ENCODE results near the gene AKT3.

GRCh38 chr1:243487649-243488227, 362.3 kb downstream of the AKT3 start:
- TF ChIP-seq CTCF (IDR thresholded peaks at IDR 0.05) (no peak), POLR2A (IDR thresholded peaks at IDR 0.05) (no peak)

All from vagina (tissue), 2 donors.